Left renal cortex interstitium (tissue), 4 donors: ENCODE results near the gene ZBED6. TPM values are rescaled to one million over a fixed set of nuclear protein-coding genes. Genes with fewer than 3 reads are reported as not detected.
"Not testable (repeated sequence)": the region's sequence is repeated elsewhere in the genome, so short reads cannot be mapped to it uniquely, and the experiment has no call there.

Experiments
- DNase-seq, 4 donors: peaks; one replicate each; pipeline ENCODE4 v3.0.0-alpha.2; 2013; ENCODE audit warnings: low read depth in 4 of 4, low spot score in 2 of 4, missing footprints in 1 of 4
- polyA plus RNA-seq, 4 donors: library from polyadenylated mRNA; unstranded; fragments of 120-200 nt; gene quantifications; one replicate each; pipeline ENCODE4 v1.2.1, GENCODE V29; 2013; ENCODE audit not compliant: insufficient read length in 4 of 4

The ZBED6 gene, protein sequence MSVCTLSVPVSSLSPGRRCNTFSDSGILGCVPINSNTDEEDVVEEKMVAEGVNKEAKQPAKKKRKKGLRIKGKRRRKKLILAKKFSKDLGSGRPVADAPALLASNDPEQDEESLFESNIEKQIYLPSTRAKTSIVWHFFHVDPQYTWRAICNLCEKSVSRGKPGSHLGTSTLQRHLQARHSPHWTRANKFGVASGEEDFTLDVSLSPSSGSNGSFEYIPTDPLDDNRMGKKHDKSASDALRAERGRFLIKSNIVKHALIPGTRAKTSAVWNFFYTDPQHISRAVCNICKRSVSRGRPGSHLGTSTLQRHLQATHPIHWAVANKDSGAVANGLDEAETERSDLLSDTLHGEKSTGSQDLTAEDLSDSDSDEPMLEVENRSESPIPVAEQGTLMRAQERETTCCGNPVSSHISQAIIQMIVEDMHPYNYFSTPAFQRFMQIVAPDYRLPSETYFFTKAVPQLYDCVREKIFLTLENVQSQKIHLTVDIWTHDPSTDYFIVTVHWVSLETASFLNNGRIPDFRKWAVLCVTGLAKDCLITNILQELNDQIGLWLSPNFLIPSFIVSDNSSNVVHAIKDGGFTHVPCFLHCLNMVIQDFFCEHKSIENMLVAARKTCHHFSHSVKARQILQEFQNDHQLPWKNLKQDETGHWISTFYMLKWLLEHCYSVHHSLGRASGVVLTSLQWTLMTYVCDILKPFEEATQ (N-terminal part only)
- polyA plus RNA-seq = 10 to 100 TPM; 11.5 to 27.2 (median 15.7) TPM

DNA sequence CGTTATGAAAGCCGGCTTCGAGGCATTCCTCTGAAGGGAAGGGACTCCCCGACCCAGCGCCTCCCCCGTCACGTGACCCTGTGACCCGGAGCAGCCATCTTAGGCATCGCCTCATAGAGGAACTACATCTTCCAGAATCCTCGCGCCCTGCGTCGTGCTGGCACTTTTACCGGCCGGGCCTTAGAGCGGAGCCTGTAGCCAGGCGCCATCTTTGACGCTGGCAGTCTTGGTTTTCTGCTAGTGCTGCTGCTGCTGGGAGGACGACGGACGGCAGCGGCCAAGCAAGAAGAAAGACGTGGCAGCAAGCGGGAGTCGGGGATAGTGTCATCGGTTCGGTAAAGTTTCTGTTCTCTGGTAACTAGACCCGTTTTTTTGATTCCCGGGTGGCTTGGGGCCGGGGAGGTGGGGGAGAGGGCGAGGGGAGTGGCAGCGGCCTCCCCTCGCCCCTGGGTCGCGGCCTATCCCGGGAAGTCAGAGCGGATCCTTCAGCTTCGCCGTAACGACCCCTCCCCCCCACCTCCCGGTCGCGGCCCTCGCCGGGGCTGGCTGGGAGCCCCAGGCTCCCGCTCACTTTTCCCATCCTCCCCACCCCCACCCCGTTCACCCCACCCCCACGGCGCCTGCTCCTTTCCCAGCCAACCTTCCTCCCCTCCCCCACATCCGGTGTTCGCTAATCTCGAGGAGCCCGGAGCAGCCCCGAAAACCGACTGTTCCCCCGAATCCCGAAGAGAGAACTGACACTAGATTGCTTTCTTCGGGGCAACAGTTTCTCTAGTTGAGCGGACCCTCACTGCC is at the start of gene ZBED6, which contains the start of gene ZC3H11A:
Gene ZBED6 (plus strand): TSS at position 183 of the 795 bp plus-strand sequence. CDS start 1,900 bp downstream, outside the sequence.
Gene ZC3H11A (plus strand): TSS at position 183 of the 795 bp plus-strand sequence. CDS start 21,448 bp downstream, outside the sequence.
- DNase-seq = peak; percentile 90 to 97 (median 92)

- no peak for DNase-seq
Measured at GRCh38 chr1:203746281-203746680, 49.1 kb upstream of the ZBED6 start.

GRCh38 chr1:203751051-203751450 is 44.4 kb upstream of the ZBED6 start:
- no peak for DNase-seq

DNA sequence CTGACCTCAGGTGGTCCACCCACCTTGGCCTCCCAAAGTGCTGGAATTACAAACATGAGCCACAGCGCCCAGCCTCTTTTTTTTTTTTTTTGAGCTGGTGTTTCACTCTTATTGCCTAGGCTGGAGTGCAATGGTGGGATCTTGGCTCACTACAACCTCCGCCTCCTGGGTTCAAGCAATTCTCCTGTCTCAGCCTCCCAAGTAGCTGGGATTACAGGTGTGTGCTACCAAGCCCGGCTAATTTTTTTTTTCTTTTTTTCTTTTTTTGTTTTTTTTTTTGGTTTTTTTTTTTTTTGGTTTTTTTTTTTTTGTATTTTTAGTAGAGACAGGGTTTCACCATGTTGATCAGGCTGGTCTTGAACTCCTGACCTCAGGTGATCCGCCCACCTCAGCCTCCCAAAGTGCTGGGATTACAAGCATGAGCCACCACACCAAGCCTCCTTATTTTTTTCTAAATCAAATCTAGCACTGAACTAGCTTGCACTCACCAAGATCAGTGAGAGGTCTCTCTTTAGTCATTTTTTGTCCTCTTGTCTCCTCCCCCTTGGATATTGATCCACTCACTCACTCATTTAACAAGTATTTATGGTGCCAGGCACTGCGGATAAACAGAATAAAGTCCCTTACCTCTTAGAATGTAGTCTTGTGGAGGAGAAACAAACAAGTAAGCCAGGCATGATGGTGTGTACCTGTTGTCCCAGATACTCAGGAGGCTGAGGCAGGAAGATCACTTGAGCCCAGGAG is 43.6 kb upstream of the ZBED6 start:
- DNase-seq = not testable (repeated sequence)

DNA sequence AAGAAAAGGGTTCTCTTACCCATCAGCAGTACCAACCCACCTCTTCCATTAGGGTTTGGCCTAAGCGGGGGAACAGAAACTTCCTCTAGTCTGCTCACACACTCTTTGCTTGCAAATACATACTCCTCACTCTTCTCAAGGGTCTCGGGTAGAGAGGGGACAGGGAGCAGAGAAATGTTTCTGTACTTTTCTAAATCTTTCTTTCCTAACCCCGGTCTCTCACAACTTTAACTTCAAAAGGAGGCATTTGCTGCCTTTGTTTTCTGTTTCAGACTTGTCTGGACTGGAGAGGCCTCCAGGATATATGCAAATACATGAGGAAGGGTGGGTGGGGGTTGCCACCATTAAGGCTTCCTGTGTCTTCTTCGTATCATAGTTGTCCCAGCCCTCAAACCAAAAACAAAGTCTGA is 41.0 kb upstream of the ZBED6 start:
- DNase-seq = no peak

DNA sequence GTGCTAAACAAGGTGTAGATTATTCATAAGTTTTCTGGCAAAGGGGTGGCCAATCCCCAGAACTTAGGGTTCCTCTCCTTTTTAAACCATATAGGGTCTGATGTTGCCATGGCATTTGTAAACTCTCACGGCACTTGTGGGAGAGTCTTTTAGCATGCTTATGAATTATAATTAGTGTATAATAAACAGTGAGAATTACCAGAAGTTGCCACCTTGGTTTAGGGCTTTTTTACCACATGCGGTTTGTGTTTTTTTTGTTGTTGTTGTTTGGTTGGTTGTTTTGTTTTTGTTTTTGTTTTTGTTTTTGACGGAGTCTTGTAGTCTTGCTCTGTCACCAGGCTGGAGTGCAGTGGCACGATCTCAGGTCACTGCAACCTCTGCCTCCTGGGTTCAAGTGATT is 39.4 kb upstream of the ZBED6 start:
- no peak for DNase-seq

DNA sequence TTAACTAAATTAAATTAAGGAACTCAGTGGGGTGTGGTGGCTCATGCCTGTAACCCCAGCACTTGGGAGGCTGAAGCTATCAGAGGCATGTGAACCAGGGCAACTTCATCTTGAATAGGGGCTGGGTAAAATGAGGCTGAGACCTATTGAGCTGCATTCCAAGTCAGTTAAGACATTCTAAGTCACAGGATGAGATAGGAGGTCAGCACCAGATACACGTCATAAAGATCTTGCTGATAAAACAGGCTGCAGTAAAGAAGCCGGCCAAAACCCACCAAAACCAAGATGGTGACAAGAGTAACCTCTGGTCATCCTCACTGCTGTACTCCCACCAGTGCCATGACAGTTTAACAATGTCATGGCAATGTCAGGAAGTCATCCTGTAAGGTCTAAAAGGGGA is 36.7 kb upstream of the ZBED6 start:
- not testable (repeated sequence) for DNase-seq

DNA sequence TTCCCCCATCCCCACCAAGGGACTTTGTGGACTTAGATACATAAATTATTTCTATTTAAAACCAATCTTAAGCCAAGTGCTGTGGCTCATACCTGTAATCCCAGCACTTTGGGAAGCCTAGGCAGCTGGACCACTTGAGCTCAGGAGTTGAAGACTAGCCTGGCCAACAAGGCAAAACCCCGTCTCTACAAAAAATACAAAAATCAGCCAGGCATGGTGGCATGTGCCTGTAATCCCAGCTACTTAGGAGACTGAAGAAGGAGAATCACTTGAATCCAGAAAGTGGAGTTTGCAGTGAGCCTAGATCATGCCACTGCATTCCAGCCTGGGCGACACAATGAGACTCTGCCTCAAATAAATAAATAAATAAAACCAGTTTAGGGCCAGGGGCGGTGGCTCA is 34.9 kb upstream of the ZBED6 start:
- DNase-seq = no peak

DNA sequence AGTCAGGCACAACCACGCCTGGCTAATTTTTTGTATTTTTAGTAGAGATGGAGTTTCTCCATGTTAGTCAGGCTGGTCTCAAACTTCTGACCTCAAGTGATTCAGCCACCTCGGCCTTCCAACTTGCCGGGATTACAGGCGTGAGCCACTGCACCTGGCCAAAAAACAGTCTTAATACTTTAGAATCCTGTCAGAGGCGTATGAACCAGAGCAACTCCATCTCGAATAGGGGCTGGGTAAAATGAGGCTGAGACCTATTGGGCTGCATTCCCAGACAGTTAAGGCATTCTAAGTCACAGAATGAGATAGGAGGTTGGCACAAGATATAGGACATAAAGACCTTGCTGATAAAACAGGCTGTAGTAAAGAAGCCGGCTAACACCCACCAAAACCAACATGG is 33.5 kb upstream of the ZBED6 start:
- DNase-seq = not testable (repeated sequence)

DNA sequence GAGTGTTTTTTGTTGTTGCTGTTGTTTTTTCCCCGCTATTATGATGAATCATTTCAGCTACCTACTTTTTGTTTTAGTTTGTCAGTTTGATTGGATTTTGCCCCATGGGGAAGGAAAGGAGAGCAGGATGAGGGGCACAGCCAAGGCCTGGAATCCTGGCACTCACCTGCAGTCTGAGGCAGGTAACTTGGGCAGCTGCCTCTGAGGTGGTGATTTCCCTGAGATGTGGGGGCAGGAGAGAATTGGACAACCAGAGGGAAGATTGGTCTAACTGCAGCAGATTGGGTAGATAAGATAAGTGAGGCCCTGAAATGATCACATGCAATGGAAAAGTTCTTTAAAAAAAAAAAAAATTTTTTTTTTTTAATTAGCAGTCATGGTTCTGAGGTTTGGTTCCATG is 31.9 kb upstream of the ZBED6 start:
- no peak for DNase-seq

DNA sequence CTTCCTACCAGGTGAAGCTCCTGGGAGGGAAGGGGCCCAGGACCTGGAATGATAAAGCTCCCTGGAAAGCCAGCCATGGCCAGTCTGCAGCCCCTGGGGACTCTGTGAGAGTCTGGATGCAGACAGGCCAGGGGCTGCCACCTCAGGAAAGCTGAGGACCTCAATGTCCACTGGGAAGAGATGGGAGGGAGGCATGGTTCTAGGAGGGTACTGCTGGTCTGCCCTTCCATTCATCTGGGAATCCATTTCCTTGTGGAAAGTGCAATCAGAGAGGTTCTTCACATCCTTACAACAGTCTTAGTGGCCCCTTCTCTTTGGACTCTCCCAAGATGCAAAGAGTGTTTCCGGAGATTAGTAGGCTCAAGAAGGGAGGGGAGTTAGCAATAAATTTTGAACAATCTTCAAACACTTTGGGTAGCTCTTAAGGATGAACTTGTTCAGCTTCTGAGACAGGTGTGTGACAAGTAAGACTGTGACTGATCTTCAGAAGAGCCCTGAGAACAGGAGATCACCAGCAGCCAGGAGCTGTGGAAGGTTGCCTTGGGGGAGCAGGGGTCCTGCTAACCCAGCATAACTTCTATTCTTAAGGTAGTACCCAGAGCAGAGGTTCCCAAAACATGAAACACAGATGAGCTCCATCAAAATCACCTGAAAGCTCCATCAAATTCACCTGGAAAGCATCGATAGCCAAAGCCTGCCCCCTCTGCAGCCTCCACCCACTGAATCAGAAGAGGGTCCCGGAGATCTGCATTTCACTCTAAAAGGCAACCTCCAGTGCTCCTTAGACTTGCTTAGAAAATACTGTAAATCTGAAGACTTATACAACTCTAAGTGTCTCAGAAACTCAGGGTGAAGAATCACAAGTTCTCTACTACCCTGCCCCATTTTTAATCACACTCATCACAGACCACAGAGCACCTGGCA is 31.1 kb upstream of the ZBED6 start:
- no peak for DNase-seq

DNA sequence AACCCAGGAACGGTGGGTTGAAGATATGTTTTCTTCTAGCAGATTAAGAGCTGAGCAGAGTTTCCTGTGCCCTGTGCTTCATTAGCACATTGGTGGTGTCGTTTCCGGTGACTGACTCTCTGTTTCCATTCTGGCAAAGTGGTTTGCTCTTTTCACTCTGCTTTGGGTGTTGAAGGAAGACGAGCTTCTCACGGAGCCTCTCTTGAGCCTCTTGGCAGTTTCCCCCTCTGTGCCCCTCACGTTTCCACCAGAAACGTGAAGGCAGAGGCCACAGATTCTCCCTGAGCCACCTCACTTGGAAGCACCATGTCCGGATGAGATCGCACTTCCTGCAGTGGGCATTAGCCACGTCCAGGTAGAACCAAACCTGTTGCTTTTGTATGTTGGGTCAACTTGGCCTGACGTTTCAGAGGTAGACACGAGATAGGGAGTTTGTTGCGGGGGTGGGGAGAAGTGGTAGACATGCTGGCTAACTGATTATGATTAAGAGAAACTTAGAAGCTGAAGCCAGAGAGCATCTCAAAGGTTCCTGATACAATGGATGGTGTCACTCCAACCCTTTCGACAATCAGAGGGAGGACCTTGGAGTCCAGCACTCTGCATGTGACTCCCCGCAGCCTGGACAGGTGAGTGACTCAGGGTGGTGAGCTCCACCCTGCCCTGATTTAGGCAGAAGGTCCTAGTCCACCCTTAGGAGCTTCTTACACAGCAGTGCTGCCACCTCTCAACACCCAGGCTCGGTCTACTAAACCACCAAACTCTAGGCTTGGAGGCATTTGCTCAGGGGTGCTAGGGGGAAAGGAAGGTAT is 30.2 kb upstream of the ZBED6 start, which contains the start of gene LAX1:
Gene LAX1 (plus strand): TSS at position 155 of the 809 bp plus-strand sequence. CDS start 383 bp downstream, at position 538.
- no peak for DNase-seq

GRCh38 chr1:203768256-203768655 is 27.2 kb upstream of the ZBED6 start:
- no peak for DNase-seq

DNA sequence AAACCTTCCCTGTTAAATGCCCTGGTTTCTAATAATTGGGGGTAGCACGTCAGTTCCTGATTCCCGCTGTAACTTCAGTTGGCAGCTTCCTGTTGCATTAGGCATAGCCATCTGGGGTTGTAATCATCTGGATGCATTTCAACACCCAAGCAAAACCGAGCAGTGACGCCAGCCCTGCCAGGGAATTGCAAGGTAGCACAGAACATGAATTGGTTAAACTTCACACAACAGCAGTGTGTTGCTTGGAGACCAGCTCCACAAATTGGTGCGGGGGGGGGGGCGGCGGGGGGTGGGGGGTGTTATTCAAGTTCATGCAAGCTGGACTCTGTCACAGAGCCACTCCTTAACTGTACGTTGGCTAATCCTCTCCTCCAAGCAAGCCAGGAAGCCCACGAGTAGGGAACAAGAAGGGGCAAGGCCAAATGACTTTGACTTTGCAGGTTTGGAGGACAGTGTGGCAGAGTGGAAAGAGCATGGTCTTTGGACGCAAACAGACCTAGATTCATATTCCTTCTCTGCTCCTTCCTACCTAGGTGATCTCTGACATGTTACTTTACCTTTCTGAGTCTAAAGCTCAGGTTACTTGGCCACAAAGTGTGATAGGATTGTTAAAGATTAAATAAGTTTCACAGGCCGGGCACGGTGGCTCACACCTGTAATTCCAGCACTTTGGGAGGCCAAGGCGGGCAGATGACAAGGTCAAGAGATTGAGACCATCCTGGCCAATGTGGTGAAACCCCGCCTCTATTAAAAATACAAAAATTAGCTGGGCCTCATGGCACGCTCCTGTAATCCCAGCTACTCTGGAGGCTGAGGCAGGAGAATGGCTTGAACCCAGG is 25.7 kb upstream of the ZBED6 start:
- peak; percentile 27 to 67 (median 55) for DNase-seq

DNA sequence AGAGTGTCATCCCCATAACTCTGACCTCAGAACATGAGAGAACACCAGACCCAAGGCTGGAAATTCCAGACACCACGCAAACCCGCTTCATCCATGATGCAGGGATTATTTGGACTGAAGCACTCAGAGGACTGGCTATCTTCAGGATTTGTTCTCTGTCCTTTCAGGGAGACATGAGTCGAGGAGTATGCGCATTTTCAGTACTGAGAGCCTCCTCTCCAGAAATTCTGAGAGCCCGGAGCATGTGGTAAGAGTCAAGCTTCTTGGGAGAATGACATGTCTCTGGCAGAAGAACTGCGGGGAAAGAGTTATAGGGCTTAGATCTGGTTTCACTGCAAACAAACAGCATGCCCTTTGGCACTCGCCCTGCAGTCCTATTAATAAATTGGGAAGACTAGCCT is 23.5 kb upstream of the ZBED6 start:
- no peak for DNase-seq

- DNase-seq = no peak
Measured at GRCh38 chr1:203772836-203773235, 22.6 kb upstream of the ZBED6 start.

DNA sequence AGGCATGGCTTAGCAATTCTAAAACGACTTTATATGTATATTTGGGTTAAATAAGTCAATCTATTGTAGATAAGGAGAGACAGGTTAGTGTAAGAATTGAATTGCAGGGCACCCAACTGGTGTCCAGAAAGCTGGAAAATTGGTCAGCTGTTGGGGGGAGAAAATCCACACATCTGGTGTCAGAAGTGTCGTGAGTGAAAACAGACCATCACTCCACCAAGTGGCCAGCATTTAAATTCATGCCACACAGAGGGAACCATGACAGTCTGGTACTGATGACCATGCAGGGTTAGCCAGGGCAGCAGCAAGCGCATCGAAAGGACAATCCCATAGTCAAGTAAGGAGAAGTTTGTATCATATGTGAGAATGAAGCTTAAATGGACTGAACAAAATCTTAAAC is 18.8 kb upstream of the ZBED6 start:
- no peak for DNase-seq
